GM19240 (cell line): ENCODE results near the gene RRBP1.

Experiments
- DNase-seq: peaks from one replicate; pipeline ENCODE4 v3.0.0; 2011; ENCODE audit warnings: low spot score; ENCODE audit not compliant: insufficient read length

The RRBP1 gene

DNA sequence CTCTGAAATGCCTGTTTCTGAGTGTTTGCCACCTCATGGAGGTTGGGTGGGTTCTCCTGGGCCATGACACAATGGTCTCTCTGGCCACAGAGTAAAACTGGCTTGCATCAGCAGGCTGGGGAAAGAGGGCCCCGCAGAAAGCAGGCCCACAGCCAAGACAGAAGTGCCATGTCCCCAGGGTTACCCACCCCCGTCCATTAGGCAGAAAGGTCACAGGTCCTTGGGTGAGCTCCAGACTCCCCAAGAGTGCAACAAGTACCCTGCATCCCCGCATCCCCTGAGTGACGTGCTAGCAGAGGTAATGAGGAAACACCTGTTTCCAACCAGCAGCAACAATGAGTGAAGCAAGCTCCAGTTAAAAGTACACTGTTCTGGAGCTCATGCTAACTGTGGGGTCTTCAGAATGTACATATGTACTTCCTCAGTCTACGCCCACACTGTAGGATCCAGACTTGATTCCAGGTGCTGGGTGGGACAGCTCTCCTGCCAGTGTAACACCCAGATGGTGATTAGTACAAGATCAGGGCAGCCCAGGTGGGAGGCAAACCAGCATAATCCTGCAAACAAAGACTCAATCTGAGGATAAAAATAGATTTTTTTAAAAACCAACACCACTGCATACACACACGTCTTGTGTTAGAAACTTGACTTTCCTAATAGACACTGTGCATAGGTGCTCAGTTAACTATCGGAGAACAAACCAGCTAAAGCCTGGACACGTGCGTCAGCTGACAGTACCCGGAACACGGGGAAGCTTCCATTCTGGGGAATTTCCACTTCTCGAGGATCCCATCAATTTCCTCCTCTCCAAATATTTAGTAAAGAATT lies 31.5 kb downstream of the RRBP1 start:
- no peak for DNase-seq

DNA sequence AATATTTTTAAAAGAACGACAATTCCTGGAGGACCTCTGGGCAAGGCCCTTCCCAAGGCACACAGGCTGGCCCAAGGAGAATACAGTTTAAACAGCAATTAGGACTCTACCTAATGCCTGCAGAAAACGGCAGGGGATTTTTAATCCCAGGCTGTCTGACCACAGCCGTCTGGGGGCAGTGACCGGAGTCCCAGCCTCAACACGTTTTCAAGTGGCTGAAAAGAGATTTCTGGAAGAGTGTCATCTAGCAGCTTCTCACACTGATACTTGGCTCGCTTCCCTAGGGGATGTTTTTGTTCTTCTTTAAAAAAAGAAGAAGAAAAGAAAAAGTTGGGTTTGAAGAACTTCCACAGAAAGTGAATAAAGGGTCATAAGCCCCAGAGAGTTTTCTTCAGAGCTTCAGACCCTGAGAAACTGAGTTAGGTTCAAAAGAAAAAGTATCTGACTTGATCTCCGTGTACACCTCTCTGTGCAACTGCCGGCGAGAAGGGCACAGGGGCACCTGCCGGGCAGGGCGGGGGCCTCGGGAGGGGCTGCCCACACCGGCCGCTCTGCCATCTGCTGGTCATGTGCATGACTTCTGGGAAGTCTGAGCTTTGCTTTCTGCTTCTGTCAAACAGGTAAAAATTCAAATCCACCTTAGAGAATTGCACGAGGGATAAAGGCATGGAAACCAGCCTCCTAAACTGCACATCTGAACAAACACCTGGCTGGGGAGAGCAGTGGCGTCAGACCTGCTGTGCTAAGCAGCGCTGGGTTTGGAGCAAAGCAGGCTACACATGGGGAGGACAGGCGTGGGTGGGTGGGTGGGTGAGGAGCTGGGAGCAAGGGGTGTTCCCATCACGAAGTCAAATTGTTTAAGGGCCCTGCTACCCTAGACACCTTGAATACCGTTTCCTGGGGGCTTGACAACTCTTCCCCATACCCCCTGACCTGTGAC lies 33.0 kb downstream of the RRBP1 start:
- DNase-seq, result peak; percentile 54

- DNase-seq, result no peak
Measured at GRCh38 chr20:17648315-17648646, 33.8 kb downstream of the RRBP1 start.

DNA sequence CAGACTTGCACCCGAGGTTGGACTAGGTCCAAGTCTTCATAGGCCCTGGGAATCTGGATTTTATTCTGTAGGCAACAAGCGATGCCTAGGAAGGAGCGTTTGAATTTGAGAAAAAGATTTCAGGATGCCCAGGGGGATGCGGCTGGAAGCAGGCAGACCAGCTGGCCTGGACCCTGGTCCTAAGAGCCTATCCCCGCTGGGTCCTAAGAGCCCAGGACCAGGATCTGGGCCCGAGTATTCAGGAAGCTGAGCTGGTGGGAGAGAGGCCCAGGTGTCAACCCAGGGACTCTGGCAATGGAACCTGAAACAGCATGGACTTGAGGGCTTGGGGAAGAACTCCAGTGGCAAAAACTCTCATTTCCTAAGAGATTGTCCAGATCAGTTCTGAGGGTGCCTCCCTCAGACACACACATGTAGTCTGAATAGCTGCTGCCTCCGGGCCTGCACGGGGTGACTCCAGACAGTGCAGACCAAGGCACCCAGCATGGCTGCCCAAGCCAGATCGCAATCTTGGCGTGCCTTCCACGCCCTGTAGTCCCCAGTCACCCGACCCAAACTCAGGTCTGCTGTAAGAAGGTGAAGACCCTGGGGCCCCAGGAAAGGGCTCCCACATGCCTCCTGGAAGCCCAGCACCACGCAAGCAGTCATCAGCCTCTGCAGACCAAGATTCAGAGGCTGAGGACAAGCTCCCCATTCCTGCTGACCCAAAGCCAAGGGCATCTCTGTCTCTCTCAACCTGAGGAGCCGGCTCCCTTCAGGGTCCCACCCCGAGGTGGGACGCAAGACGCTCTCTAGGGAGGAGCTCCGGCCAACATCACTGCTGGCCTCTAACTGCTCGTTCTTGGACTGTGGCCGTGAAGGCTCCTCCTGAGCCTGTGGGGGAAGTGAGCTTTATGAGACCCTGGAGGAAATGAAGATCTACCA lies 34.4 kb downstream of the RRBP1 start:
- DNase-seq, result no peak

- DNase-seq, result no peak
Measured at GRCh38 chr20:17646961-17647301, 35.1 kb downstream of the RRBP1 start.

DNA sequence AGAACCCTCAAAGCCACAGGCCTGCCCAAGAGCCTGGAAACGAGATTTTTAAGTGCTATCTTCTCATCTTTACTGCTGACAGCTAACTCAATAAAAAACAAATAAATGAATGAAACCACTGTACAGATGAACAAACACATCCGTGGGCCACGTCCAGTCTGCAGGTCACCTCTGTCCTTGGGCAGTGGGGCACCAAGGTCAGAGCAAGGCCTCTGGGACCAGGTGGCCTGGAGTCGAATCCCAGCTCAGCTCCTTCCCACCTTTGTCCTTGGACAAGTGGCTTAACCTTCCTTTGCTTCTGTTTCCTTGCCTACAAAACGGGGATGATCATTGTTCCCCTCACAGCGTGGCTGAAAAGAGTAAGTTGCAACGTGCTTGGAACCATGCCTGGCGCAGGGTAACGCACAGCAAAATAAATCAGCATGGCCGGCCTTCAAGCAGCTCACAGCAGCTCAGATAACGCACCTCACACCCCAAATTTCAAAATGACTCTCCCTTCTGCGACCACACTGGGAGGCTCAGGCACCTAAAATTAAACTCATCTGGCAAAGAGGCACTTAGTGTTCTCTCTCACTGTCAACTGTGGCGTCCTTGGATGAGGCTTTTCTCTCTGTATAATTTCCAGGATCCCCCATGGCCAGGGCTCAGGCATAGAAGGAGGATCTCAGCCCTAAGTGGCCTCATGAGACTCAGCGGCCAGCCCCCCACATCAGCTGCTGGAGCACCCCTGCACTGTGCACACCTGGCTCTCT lies 35.7 kb downstream of the RRBP1 start:
- no peak for DNase-seq

DNA sequence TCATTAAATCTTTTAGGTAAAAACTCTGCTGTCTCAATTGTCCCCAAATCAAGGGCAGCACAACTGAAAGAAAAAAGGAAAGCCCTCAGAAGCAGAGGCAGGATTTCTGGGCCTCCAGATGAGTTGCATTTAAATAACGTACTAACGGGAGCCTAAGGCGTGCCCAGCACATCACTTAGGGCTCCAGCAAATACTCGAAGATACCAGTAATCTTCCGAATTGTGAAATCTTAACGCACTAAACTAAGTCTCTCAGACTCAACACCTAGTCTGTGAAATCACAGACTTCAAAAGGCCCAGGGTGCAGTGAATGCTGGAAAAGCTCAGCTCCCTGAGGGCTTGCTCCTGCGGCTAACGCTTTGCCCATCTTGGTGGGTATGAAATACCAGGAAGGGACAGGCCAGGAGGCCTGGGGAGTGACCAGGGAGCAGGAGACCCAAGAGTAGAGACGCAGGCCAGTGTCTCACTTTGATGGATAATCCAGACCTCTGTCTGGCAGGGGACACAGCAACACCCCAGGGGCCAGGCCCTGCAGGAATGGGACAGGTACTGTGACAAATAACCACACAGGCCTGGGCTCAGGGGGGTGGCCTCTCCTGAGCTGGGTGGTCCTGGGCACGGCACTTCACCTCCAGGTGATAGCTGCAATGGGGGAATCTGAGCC lies 36.4 kb downstream of the RRBP1 start:
- no peak for DNase-seq

GRCh38 chr20:17645010-17645409 lies 37.0 kb downstream of the RRBP1 start:
- no peak for DNase-seq

- DNase-seq, result no peak
Measured at GRCh38 chr20:17644451-17644850, 37.6 kb downstream of the RRBP1 start.

- DNase-seq, result no peak
Measured at GRCh38 chr20:17643531-17644188, 38.4 kb downstream of the RRBP1 start.

DNA sequence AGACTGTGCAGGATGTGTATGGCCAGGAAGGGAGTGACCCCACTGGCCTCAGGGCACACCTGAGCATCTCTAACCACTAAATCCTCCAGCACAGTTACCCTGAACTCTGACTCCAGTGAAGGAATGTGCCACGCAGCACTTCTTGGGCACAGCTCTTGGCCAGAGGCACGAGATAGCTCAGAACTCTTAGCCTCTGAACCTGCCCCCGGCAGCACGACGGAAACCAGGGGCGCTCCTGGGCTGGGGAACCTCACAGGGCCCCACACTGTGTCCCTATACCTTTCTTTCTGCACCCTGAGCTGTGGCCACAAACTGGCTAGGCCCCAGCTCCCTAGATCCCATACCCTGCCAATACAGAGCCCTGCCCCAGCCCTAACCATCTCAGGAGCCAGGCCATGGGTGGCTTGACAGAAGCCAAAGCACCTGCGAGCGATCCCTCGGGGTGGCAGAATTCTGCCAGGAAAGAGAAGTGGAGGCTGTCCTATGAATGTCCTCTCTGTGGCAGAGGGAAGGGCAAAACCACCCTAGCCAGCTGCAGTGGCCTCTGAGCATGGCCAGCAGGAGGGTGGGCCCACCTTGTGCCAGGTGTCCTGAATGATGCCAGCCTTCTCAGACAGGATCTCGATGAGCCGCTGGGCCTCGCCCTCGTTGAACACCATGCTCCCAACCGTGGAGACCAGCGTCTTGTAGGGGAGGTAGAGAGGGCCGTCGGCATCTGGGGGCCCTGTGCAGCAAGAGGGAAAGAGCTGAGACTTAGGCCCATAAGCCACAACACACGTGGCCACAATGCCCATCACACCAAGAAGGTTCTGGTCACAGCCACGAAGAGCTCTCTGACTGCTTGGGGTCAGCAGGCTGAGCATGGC lies 39.4 kb downstream of the RRBP1 start:
- DNase-seq, result no peak

DNA sequence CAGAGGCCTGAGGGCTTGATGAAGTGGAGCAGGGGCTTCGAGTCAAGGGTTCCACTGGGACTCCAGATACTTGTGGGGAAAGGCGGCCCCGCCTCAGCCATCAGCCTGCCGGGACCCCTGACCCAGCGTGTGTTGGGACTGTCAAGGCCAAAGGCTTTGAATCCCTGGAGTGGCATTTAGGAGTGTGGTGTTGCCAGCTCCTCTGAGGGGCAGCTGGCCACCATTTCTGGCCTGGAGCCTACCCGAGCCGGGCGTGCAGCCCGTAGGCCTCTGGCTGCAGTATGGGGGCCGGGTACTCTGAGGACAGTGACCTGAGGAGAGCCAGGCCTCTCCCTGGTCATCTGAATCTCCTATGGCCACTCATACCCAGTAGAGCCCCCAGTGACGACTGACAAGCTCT lies 40.0 kb downstream of the RRBP1 start:
- no peak for DNase-seq

DNA sequence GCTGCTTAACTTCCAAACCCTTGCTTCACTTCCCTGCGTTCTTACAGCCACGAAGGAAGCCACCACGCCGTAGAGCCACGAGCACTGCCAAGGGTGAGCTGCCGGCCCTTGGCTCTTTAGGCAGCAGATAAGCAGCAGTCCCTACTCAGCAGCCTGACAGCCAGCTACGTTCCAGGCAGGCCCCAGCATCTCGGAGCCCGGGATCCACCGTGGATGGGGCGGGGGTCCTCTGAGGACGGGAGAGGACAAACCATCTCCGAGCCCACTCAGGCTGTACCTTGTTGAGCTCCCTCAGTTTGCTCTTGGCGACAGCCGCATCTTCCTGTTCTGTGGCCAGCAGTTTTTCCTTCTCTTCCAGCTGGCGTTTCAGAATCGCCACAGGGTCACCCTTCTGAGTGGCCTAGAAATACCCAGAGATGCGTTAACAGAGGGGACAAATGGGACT lies 40.5 kb downstream of the RRBP1 start:
- no peak for DNase-seq

DNA sequence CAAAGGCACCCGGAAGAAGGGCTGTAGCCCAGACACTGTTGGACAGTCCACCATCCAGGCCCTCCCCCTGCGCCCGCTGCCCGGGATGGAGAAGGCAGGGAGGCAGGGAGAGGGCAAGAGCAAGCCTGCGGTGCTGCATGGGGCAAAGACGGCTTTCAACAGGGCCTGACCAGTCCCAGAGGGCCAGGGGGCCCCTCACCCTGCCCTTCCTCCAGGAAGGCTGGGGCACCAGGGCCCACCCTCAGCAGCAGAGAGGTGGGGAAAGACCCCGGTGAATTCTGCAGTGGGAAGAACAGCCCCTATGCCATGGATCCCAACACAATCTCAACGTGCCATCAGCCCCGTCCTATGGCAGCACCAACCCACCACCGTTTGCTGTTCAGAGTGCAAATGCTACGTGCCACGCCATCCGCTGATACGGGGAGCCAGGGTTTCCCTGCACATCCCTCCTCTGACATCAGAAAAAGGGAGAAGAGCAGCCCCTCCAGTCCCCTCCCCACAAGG lies 41.1 kb downstream of the RRBP1 start:
- DNase-seq, result no peak

GRCh38 chr20:17640146-17640874 lies 41.7 kb downstream of the RRBP1 start:
- DNase-seq, result no peak

GRCh38 chr20:17638835-17639407 lies 43.1 kb downstream of the RRBP1 start:
- DNase-seq, result no peak

- no peak for DNase-seq
Measured at GRCh38 chr20:17637985-17638640, 43.9 kb downstream of the RRBP1 start.
